Measurements from ENCODE around the gene INTS13. TPM values are rescaled to one million over a fixed set of nuclear protein-coding genes. Genes with fewer than 3 reads are reported as not detected.

INTS13 gene
- total and polyA plus RNA-seq, 4 donors: 6.6 to 19.7 (median 10.2) TPM

DNA sequence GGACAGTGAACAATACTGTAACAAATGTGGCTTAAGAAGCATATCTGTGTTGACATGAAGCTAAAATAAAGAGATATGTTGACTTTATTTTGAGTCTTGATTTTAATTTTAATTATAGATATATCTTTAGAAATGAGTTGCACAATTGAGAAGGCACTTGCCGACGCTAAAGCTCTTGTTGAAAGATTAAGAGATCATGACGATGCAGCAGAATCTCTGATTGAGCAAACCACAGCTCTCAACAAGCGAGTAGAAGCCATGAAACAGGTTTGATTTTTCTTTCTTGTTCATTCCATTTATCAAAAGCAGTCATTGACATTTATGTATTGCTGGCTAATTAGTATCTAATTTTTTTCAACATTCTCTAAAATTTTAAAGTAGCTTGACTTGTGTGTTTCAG is 16.2 kb upstream of the INTS13 start:
- Histone ChIP-seq H3K4me1 (ENCODE audit: control insufficient read depth in 4 of 4, insufficient read depth in 4 of 4, low read length in 3 of 4) (peaks cover 0 to 5% (median 0%) of the 10 kb centered on the region in 4 donors), H3K27ac (ENCODE audit: low read depth in 1 of 2, low read length in 2 of 2) (no peak overlapping the region), H3K9ac (ENCODE audit: low read depth in 1 of 2, low read length in 2 of 2) (no peak overlapping the region), H3K36me3 (ENCODE audit: control insufficient read depth in 4 of 4, insufficient read depth in 3 of 4, low read depth in 1 of 4, low read length in 3 of 4) (peaks cover 2 to 19% (median 12%) of the 10 kb centered on the region in 4 donors), H3K27me3 (ENCODE audit: control insufficient read depth in 4 of 4, insufficient read depth in 4 of 4, low read length in 3 of 4) (no peaks in the 10 kb centered on the region), H3K4me3 (ENCODE audit: low read depth in 1 of 3, low read length in 3 of 3) (no peak overlapping the region), H3K9me3 (ENCODE audit: control insufficient read depth in 4 of 4, low read length in 3 of 4) (no peaks in the 10 kb centered on the region)
- WGBS: 63% methylated on average over 4 of the region's 4 CpGs
- DNase-seq (ENCODE audit: low spot score): no peak
- no peak for TF ChIP-seq TAF1 (conservative IDR thresholded peaks at IDR 0.05)
- no peak for TF ChIP-seq FOXA1 (IDR thresholded peaks at IDR 0.05)
- TF ChIP-seq, protein P1, sequence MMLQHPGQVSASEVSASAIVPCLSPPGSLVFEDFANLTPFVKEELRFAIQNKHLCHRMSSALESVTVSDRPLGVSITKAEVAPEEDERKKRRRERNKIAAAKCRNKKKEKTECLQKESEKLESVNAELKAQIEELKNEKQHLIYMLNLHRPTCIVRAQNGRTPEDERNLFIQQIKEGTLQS (IDR thresholded peaks at IDR 0.05): no peak
- TF ChIP-seq, protein P2, sequence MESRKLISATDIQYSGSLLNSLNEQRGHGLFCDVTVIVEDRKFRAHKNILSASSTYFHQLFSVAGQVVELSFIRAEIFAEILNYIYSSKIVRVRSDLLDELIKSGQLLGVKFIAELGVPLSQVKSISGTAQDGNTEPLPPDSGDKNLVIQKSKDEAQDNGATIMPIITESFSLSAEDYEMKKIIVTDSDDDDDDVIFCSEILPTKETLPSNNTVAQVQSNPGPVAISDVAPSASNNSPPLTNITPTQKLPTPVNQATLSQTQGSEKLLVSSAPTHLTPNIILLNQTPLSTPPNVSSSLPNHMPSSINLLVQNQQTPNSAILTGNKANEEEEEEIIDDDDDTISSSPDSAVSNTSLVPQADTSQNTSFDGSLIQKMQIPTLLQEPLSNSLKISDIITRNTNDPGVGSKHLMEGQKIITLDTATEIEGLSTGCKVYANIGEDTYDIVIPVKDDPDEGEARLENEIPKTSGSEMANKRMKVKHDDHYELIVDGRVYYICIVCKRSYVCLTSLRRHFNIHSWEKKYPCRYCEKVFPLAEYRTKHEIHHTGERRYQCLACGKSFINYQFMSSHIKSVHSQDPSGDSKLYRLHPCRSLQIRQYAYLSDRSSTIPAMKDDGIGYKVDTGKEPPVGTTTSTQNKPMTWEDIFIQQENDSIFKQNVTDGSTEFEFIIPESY (IDR thresholded peaks at IDR 0.05): no peak
- no peak for TF ChIP-seq RXRA (IDR thresholded peaks at IDR 0.05)
- TF ChIP-seq, protein P3, sequence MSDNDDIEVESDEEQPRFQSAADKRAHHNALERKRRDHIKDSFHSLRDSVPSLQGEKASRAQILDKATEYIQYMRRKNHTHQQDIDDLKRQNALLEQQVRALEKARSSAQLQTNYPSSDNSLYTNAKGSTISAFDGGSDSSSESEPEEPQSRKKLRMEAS (IDR thresholded peaks at IDR 0.05): no peak
- no peak for TF ChIP-seq FOXA2 (IDR thresholded peaks at IDR 0.05)
- no peak for TF ChIP-seq HNF4A (conservative IDR thresholded peaks at IDR 0.05)
- TF ChIP-seq SP1 (IDR thresholded peaks at IDR 0.05): no peak
- no peak for TF ChIP-seq RAD21 (IDR thresholded peaks at IDR 0.05)
- TF ChIP-seq, protein P4, sequence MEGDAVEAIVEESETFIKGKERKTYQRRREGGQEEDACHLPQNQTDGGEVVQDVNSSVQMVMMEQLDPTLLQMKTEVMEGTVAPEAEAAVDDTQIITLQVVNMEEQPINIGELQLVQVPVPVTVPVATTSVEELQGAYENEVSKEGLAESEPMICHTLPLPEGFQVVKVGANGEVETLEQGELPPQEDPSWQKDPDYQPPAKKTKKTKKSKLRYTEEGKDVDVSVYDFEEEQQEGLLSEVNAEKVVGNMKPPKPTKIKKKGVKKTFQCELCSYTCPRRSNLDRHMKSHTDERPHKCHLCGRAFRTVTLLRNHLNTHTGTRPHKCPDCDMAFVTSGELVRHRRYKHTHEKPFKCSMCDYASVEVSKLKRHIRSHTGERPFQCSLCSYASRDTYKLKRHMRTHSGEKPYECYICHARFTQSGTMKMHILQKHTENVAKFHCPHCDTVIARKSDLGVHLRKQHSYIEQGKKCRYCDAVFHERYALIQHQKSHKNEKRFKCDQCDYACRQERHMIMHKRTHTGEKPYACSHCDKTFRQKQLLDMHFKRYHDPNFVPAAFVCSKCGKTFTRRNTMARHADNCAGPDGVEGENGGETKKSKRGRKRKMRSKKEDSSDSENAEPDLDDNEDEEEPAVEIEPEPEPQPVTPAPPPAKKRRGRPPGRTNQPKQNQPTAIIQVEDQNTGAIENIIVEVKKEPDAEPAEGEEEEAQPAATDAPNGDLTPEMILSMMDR (IDR thresholded peaks at IDR 0.05; ENCODE audit: low read depth, low read length, missing input control): no peak
- no peak for TF ChIP-seq HNF4G (IDR thresholded peaks at IDR 0.05)
- no peak for TF ChIP-seq JUND (IDR thresholded peaks at IDR 0.05)
- no peak for TF ChIP-seq NR2F2 (IDR thresholded peaks at IDR 0.05)
- no peak for TF ChIP-seq EGR1 (IDR thresholded peaks at IDR 0.05; ENCODE audit: low read depth in 2 of 2)
- no peak for TF ChIP-seq GABPA (IDR thresholded peaks at IDR 0.05 in 1 of 2, conservative IDR thresholded peaks at IDR 0.05 in 1 of 2)
- TF ChIP-seq, protein P5, sequence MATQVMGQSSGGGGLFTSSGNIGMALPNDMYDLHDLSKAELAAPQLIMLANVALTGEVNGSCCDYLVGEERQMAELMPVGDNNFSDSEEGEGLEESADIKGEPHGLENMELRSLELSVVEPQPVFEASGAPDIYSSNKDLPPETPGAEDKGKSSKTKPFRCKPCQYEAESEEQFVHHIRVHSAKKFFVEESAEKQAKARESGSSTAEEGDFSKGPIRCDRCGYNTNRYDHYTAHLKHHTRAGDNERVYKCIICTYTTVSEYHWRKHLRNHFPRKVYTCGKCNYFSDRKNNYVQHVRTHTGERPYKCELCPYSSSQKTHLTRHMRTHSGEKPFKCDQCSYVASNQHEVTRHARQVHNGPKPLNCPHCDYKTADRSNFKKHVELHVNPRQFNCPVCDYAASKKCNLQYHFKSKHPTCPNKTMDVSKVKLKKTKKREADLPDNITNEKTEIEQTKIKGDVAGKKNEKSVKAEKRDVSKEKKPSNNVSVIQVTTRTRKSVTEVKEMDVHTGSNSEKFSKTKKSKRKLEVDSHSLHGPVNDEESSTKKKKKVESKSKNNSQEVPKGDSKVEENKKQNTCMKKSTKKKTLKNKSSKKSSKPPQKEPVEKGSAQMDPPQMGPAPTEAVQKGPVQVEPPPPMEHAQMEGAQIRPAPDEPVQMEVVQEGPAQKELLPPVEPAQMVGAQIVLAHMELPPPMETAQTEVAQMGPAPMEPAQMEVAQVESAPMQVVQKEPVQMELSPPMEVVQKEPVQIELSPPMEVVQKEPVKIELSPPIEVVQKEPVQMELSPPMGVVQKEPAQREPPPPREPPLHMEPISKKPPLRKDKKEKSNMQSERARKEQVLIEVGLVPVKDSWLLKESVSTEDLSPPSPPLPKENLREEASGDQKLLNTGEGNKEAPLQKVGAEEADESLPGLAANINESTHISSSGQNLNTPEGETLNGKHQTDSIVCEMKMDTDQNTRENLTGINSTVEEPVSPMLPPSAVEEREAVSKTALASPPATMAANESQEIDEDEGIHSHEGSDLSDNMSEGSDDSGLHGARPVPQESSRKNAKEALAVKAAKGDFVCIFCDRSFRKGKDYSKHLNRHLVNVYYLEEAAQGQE (IDR thresholded peaks at IDR 0.05): no peak

Measured in liver (tissue), 9 donors.